ENCODE measurements around the gene TMPRSS3.

Gene TMPRSS3

GRCh38 chr21:42403611-42404231 lies 7.9 kb upstream of the TMPRSS3 start, which contains the start of gene UBASH3A:
TSS of gene UBASH3A (plus strand) at chr21:42403902. CDS start at chr21:42403946, 44 bp downstream.
- no peak for TF ChIP-seq EZH2phosphoT487 (IDR thresholded peaks at IDR 0.05; ENCODE audit: borderline replicate concordance)
- TF ChIP-seq, protein P1, sequence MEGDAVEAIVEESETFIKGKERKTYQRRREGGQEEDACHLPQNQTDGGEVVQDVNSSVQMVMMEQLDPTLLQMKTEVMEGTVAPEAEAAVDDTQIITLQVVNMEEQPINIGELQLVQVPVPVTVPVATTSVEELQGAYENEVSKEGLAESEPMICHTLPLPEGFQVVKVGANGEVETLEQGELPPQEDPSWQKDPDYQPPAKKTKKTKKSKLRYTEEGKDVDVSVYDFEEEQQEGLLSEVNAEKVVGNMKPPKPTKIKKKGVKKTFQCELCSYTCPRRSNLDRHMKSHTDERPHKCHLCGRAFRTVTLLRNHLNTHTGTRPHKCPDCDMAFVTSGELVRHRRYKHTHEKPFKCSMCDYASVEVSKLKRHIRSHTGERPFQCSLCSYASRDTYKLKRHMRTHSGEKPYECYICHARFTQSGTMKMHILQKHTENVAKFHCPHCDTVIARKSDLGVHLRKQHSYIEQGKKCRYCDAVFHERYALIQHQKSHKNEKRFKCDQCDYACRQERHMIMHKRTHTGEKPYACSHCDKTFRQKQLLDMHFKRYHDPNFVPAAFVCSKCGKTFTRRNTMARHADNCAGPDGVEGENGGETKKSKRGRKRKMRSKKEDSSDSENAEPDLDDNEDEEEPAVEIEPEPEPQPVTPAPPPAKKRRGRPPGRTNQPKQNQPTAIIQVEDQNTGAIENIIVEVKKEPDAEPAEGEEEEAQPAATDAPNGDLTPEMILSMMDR (conservative IDR thresholded peaks at IDR 0.05; ENCODE audit: low read length), result no peak
- Histone ChIP-seq H4K20me1 (ENCODE audit: insufficient read depth, low read length, poor library complexity, severe bottlenecking) (no peaks in the 10 kb centered on the region), H3K9me2 (replicated peaks; ENCODE audit: low read depth, low read length) (no peaks in the 10 kb centered on the region), H3K27me3 (ENCODE audit: insufficient read depth, low read length, poor library complexity, severe bottlenecking) (no peaks in the 10 kb centered on the region), H3K9me3 (ENCODE audit: insufficient read depth, low read depth, low read length) (no peaks in the 10 kb centered on the region), H3K4me2 (ENCODE audit: low read depth, low read length, poor library complexity, severe bottlenecking) (peak within 1 kb of the TSS; percentile 73), H3K9ac (ENCODE audit: low read depth, low read length, poor library complexity, severe bottlenecking) (peak within 1 kb of the TSS; percentile 79), H3K4me1 (ENCODE audit: insufficient read depth, low read length, poor library complexity, severe bottlenecking) (peaks cover 69% of the 10 kb centered on the region), H3K4me3 (ENCODE audit: low read length, poor library complexity, severe bottlenecking) (peak within 1 kb of the TSS; percentile 71), H3K36me3 (ENCODE audit: insufficient read depth, low read length) (no peaks in the 10 kb centered on the region), H2AFZ (ENCODE audit: low read length) (peak within 1 kb of the TSS; percentile 83), H3F3A (ENCODE audit: low read depth) (peaks cover 10% of the 10 kb centered on the region; the same call in 1 of the 2 replicates), H3K79me2 (ENCODE audit: insufficient read depth, low read length) (peaks cover 43% of the 10 kb centered on the region)

- Histone ChIP-seq H3K36me3 (ENCODE audit: insufficient read depth, low read length) (no peaks in the 10 kb centered on the region), H3F3A (ENCODE audit: low read depth) (peaks cover 10% of the 10 kb centered on the region; the same call in 1 of the 2 replicates), H3K4me1 (ENCODE audit: insufficient read depth, low read length, poor library complexity, severe bottlenecking) (peaks cover 72% of the 10 kb centered on the region), H3K9me3 (ENCODE audit: insufficient read depth, low read depth, low read length) (no peaks in the 10 kb centered on the region), H3K4me2 (ENCODE audit: low read depth, low read length, poor library complexity, severe bottlenecking) (no peak overlapping the region), H3K79me2 (ENCODE audit: insufficient read depth, low read length) (peaks cover 25% of the 10 kb centered on the region), H3K27me3 (ENCODE audit: insufficient read depth, low read length, poor library complexity, severe bottlenecking) (no peaks in the 10 kb centered on the region), H3K9me2 (replicated peaks; ENCODE audit: low read depth, low read length) (no peaks in the 10 kb centered on the region), H2AFZ (ENCODE audit: low read length) (no peak overlapping the region), H3K4me3 (ENCODE audit: low read length, poor library complexity, severe bottlenecking) (no peak overlapping the region), H3K9ac (ENCODE audit: low read depth, low read length, poor library complexity, severe bottlenecking) (no peak overlapping the region), H4K20me1 (ENCODE audit: insufficient read depth, low read length, poor library complexity, severe bottlenecking) (no peaks in the 10 kb centered on the region)
- no peak for TF ChIP-seq EZH2phosphoT487 (IDR thresholded peaks at IDR 0.05; ENCODE audit: borderline replicate concordance)
- TF ChIP-seq, protein P1 (conservative IDR thresholded peaks at IDR 0.05; ENCODE audit: low read length), result no peak
Measured at GRCh38 chr21:42401820-42402251, 6.0 kb upstream of the TMPRSS3 start.

DNA sequence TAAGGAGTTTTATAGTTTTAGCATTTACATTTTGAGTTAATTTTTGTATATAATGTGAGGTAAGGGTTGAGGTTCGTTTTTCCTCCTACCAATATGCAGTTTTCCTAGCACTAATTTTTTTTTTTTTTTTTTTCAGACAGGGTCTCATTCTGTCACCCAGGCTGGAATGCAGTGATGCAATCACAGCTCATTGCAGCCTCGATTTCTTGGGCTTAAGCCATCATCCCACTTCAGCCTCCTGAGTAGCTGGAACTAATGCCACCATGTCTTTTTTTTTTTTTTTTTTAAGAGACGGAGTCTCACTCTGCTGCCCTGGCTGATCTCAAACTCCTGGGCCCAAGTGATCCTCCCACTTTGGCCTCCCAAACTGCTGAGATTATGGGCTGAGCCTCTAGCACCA lies 5.3 kb upstream of the TMPRSS3 start:
- Histone ChIP-seq H3K4me3 (ENCODE audit: low read length, poor library complexity, severe bottlenecking) (no peak overlapping the region), H2AFZ (ENCODE audit: low read length) (no peak overlapping the region), H3F3A (ENCODE audit: low read depth) (peaks cover 10% of the 10 kb centered on the region; the same call in 1 of the 2 replicates), H3K9me2 (replicated peaks; ENCODE audit: low read depth, low read length) (no peaks in the 10 kb centered on the region), H3K9ac (ENCODE audit: low read depth, low read length, poor library complexity, severe bottlenecking) (no peak overlapping the region), H3K36me3 (ENCODE audit: insufficient read depth, low read length) (no peaks in the 10 kb centered on the region), H3K4me2 (ENCODE audit: low read depth, low read length, poor library complexity, severe bottlenecking) (no peak overlapping the region), H3K27me3 (ENCODE audit: insufficient read depth, low read length, poor library complexity, severe bottlenecking) (no peaks in the 10 kb centered on the region), H3K9me3 (ENCODE audit: insufficient read depth, low read depth, low read length) (no peaks in the 10 kb centered on the region), H3K79me2 (ENCODE audit: insufficient read depth, low read length) (peaks cover 18% of the 10 kb centered on the region), H3K4me1 (ENCODE audit: insufficient read depth, low read length, poor library complexity, severe bottlenecking) (peaks cover 72% of the 10 kb centered on the region), H4K20me1 (ENCODE audit: insufficient read depth, low read length, poor library complexity, severe bottlenecking) (no peaks in the 10 kb centered on the region)
- TF ChIP-seq, protein P1 (conservative IDR thresholded peaks at IDR 0.05; ENCODE audit: low read length), result no peak
- TF ChIP-seq EZH2phosphoT487 (IDR thresholded peaks at IDR 0.05; ENCODE audit: borderline replicate concordance), result no peak
